Psoas muscle (tissue), 8 donors: ENCODE results near the gene CMPK1. TPM values are rescaled to one million over a fixed set of nuclear protein-coding genes. Genes with fewer than 3 reads are reported as not detected.
A peak's percentile ranks its signal among the peaks of the same experiment; 100 is the strongest.

Source experiments
- ATAC-seq, 4 donors: fragments of 200-7000 bp; cut with Tn5 transposase; one replicate each; pipeline ENCODE4 v1.9.1; 2020; ENCODE audit warnings: moderate library complexity in 3 of 4, mild to moderate bottlenecking in 2 of 4
- DNase-seq, 2 donors: peaks; one replicate each; pipeline ENCODE4 v3.0.0-alpha.2; 2020
- H3K27ac ChIP-seq: fragments of 200-600 bp; one replicate; pipeline ENCODE4 v1.8.0; 2022
- H3K27me3 ChIP-seq, 3 donors: fragments of 200-600 bp in 1 of 3; one replicate each; pipeline versions ENCODE4 v1.6.1 to v1.8.0; 2013 to 2022; ENCODE audit warnings: low read length in 2 of 3, mild to moderate bottlenecking in 2 of 3, moderate library complexity in 1 of 3; ENCODE audit not compliant: insufficient read depth in 3 of 3
- H3K36me3 ChIP-seq, 2 donors: fragments of 200-600 bp in 1 of 2; one replicate each; pipeline versions ENCODE4 v1.6.1 to v1.8.0; 2013 to 2022; ENCODE audit warnings: low read depth in 1 of 2, mild to moderate bottlenecking in 1 of 2, moderate library complexity in 1 of 2; ENCODE audit not compliant: insufficient read depth in 1 of 2
- H3K4me1 ChIP-seq: fragments of 200-600 bp; one replicate; pipeline ENCODE4 v1.8.0; 2022
- H3K4me3 ChIP-seq: fragments of 200-600 bp; one replicate; pipeline ENCODE4 v1.8.0; 2022; ENCODE audit warnings: mild to moderate bottlenecking
- H3K9me3 ChIP-seq: fragments of 200-600 bp; one replicate; pipeline ENCODE4 v1.8.0; 2022
- WGBS, 3 donors: extraction: QIAGEN DNeasy Blood & Tissue Kit; methylation state at CpG; one replicate each; pipeline versions ENCODE4 v1.1.6 to v1.1.7; 2013; 5-methylcytosine and 5-hydroxymethylcytosine counted together
- intact Hi-C, 2 donors: fragments of 100-400 bp; cut with DNase I; formaldehyde crosslinking; loops; one replicate each; pipeline versions ENCODE4 v1.11.0 to v1.14.2; 2022
- polyA plus RNA-seq, 3 donors: library from polyadenylated mRNA; stranded (reverse); fragments of 200-250 nt; gene quantifications; one replicate each; pipeline ENCODE4 v1.2.3, GENCODE V29; 2013
- total RNA-seq, 4 donors: library from RNA; stranded (reverse); fragmentation: NEBNext Ultra II Directional in 2 of 4; extraction: Animal tissue kit (Norgen Biotek cat#: 25700) in 2 of 4; gene quantifications; one replicate each; pipeline versions ENCODE4 v1.2.1 to v1.2.4, GENCODE V29; 2021 to 2023
- TF ChIP-seq, protein P1 (sequence below): fragments of 200-600 bp; IDR thresholded peaks from one replicate; pipeline ENCODE4 v1.8.0; 2022; ENCODE audit warnings: antibody characterized with exemption
- donor health status: healthy with polysubstance abuse.
- donor health status: DM: no; HTN: no; CAD: no; lungs with moderate emphysema.
- donor health status: Bipolar disorder and iron deficiency.
- donor health status: healthy.
- donor health status: DM: yes; HTN: yes; CAD: no.
- donor health status: DM: no; HTN: no; CAD: no.
- donor health status: DM: no; HTN: no; CAD: no.
- donor health status: DM: yes; HTN: yes; CAD: no.

Gene CMPK1
- total and polyA plus RNA-seq, 7 donors, result 37.8 to 114 (median 65.3) TPM

GRCh38 chr1:47418681-47419325 lies 85.2 kb downstream of the CMPK1 start:
- Histone ChIP-seq H3K36me3 (no peaks in the 10 kb centered on the region), H3K27ac (no peak overlapping the region), H3K4me3 (no peak overlapping the region), H3K4me1 (no peaks in the 10 kb centered on the region), H3K9me3 (no peaks in the 10 kb centered on the region), H3K27me3 (peaks cover 0 to 57% (median 21%) of the 10 kb centered on the region in 3 donors)
- intact Hi-C loops, result no loop called here
- ATAC-seq (no peak), DNase-seq (no peak)
- TF ChIP-seq, protein P1, sequence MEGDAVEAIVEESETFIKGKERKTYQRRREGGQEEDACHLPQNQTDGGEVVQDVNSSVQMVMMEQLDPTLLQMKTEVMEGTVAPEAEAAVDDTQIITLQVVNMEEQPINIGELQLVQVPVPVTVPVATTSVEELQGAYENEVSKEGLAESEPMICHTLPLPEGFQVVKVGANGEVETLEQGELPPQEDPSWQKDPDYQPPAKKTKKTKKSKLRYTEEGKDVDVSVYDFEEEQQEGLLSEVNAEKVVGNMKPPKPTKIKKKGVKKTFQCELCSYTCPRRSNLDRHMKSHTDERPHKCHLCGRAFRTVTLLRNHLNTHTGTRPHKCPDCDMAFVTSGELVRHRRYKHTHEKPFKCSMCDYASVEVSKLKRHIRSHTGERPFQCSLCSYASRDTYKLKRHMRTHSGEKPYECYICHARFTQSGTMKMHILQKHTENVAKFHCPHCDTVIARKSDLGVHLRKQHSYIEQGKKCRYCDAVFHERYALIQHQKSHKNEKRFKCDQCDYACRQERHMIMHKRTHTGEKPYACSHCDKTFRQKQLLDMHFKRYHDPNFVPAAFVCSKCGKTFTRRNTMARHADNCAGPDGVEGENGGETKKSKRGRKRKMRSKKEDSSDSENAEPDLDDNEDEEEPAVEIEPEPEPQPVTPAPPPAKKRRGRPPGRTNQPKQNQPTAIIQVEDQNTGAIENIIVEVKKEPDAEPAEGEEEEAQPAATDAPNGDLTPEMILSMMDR, result no peak
- WGBS, 3 donors, result 91 to 94% (median 94%) methylated on average over 6 of the region's 6 CpGs

DNA sequence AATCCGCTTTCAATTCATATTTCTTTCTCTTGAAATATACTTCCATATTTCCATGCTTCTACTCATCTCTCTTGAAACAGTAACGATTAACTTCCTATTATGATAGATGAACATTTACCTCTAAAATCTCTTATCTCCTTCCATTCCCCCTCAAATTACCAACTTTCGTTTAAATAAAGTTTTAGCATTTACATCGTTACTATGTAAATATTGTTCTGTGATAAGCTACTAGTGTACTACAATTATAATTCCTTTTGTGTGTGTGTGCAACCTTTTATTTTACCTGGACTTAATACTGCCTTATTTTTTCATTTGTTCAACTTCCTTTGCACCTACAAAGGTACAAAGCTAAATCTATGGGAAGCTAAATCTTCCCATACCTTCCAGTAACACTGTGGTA lies 87.0 kb downstream of the CMPK1 start:
- Histone ChIP-seq H3K4me1 (no peaks in the 10 kb centered on the region), H3K4me3 (no peak overlapping the region), H3K36me3 (no peaks in the 10 kb centered on the region), H3K9me3 (no peaks in the 10 kb centered on the region), H3K27me3 (peaks cover 0 to 52% (median 24%) of the 10 kb centered on the region in 3 donors), H3K27ac (no peak overlapping the region)
- intact Hi-C loops, result loop anchor here in 1 of 2 donors (5.0 kb wide), 1 partner anchor 228 kb away; the partner anchor contains the start of gene PDZK1IP1
- WGBS, 3 donors, result 91 to 96% (median 93%) methylated on average over 4 of the region's 4 CpGs
- ATAC-seq (no peak), DNase-seq (no peak)
- TF ChIP-seq, protein P1, result no peak

GRCh38 chr1:47423872-47424271 lies 90.3 kb downstream of the CMPK1 start:
- TF ChIP-seq, protein P1, result no peak
- Histone ChIP-seq H3K4me3 (no peak overlapping the region), H3K27me3 (peaks cover 0 to 20% (median 5%) of the 10 kb centered on the region in 3 donors), H3K9me3 (no peaks in the 10 kb centered on the region), H3K27ac (no peak overlapping the region), H3K4me1 (no peaks in the 10 kb centered on the region), H3K36me3 (no peaks in the 10 kb centered on the region)
- intact Hi-C loops, result loop anchor here in 1 of 2 donors (2.0 to 5.0 kb wide), 2 partner anchors 232 to 245 kb away; partner anchors contain the start of gene PDZK1IP1
- DNase-seq, result no peak
- 51 to 56% (median 54%) methylated on average over 2 of the region's 2 CpGs for WGBS, 3 donors
- ATAC-seq, result no peak

GRCh38 chr1:47424336-47424982 lies 90.9 kb downstream of the CMPK1 start:
- no peaks in the 10 kb centered on the region for H3K9me3 ChIP-seq
- H3K4me3 ChIP-seq, result no peak overlapping the region
- 5 to 9% (median 5%) methylated on average over 6 of the region's 6 CpGs for WGBS, 3 donors
- TF ChIP-seq, protein P1, result peak; percentile 49
- intact Hi-C loops, result loop anchor here in 1 of 2 donors (2.0 to 5.0 kb wide), 2 partner anchors 232 to 246 kb away; partner anchors contain the start of gene PDZK1IP1
- H3K27ac ChIP-seq, result no peak overlapping the region
- DNase-seq (no peak), ATAC-seq (peak in 1 of 4 donors; percentile 37)
- peaks cover 0 to 18% (median 5%) of the 10 kb centered on the region in 3 donors for H3K27me3 ChIP-seq
- H3K36me3 ChIP-seq, result no peaks in the 10 kb centered on the region
- no peaks in the 10 kb centered on the region for H3K4me1 ChIP-seq

Other genes starting within 250 kb of the CMPK1 start
- not detected for gene CYP4A22, start 196.3 kb upstream of the CMPK1 start, total RNA-seq
- under 1 TPM in 2 of 3 donors, not detected in 1; 0.03 to 0.04 TPM for gene CYP4A22, start 196.3 kb upstream of the CMPK1 start, polyA plus RNA-seq
- gene PDZK1IP1, start 143.8 kb upstream of the CMPK1 start, total RNA-seq, result under 1 TPM in 3 of 4 donors, not detected in 1; 0.25 to 0.81 (median 0.52) TPM
- gene PDZK1IP1, start 143.8 kb upstream of the CMPK1 start, polyA plus RNA-seq, result 1 to 10 TPM in 1 of 3 donors, under 1 TPM in 2; 0.11 to 1.4 (median 0.26) TPM
- 1 to 10 TPM; 1.5 to 2.1 (median 1.7) TPM for gene TAL1, start 101.6 kb upstream of the CMPK1 start, total RNA-seq
- 1 to 10 TPM in 1 of 3 donors, under 1 TPM in 2; 0.73 to 1.7 (median 0.92) TPM for gene TAL1, start 101.6 kb upstream of the CMPK1 start, polyA plus RNA-seq
- gene STIL, start 19.6 kb upstream of the CMPK1 start, total RNA-seq, result under 1 TPM; 0.36 to 0.48 (median 0.43) TPM
- 1 to 10 TPM in 1 of 3 donors, under 1 TPM in 2; 0.14 to 1.0 (median 0.35) TPM for gene STIL, start 19.6 kb upstream of the CMPK1 start, polyA plus RNA-seq
- under 1 TPM in 1 of 4 donors, not detected in 3; 0.10 TPM for gene FOXE3, start 82.5 kb downstream of the CMPK1 start, total RNA-seq
- gene FOXE3, start 82.5 kb downstream of the CMPK1 start, polyA plus RNA-seq, result under 1 TPM in 2 of 3 donors, not detected in 1; 0.03 to 0.08 TPM
- under 1 TPM; 0.04 to 0.13 (median 0.09) TPM for gene FOXD2, start 104.3 kb downstream of the CMPK1 start, total RNA-seq
- gene FOXD2, start 104.3 kb downstream of the CMPK1 start, polyA plus RNA-seq, result under 1 TPM; 0.04 TPM